Skeletal muscle tissue (tissue), 4 donors: ENCODE results near the gene MAP3K6. TPM values are rescaled to one million over a fixed set of nuclear protein-coding genes. Genes with fewer than 3 reads are reported as not detected.
A peak's percentile ranks its signal among the peaks of the same experiment; 100 is the strongest.
"Not testable (repeated sequence)": the region's sequence is repeated elsewhere in the genome, so short reads cannot be mapped to it uniquely, and the experiment has no call there.

ENCODE experiments used
- H3K27ac ChIP-seq: one replicate; pipeline ENCODE4 v1.7.0; 2013; ENCODE audit warnings: mild to moderate bottlenecking, low read depth, low read length, inconsistent platforms
- H3K27me3 ChIP-seq, 3 donors: one replicate each; pipeline ENCODE4 v1.7.0; 2013; ENCODE audit warnings: low read length in 3 of 3; ENCODE audit not compliant: control insufficient read depth in 3 of 3, insufficient read depth in 3 of 3
- H3K36me3 ChIP-seq, 3 donors: one replicate each; pipeline ENCODE4 v1.7.0; 2013; ENCODE audit warnings: low read length in 3 of 3; ENCODE audit not compliant: control insufficient read depth in 3 of 3, insufficient read depth in 3 of 3
- H3K4me1 ChIP-seq, 3 donors: one replicate each; pipeline ENCODE4 v1.7.0; 2013; ENCODE audit warnings: low read length in 3 of 3, mild to moderate bottlenecking in 3 of 3; ENCODE audit not compliant: control insufficient read depth in 3 of 3, insufficient read depth in 3 of 3
- H3K4me3 ChIP-seq, 3 donors: one replicate each; pipeline ENCODE4 v1.7.0; 2013; ENCODE audit warnings: low read length in 3 of 3
- H3K9ac ChIP-seq, 3 donors: one replicate each; pipeline ENCODE4 v1.7.0; 2013; ENCODE audit warnings: low read length in 3 of 3, mild to moderate bottlenecking in 3 of 3, moderate library complexity in 2 of 3, low read depth in 1 of 3
- H3K9me3 ChIP-seq, 3 donors: one replicate each; pipeline ENCODE4 v1.7.0; 2013; ENCODE audit warnings: low read length in 3 of 3; ENCODE audit not compliant: control insufficient read depth in 3 of 3
- total RNA-seq: library from RNA; depleted of rRNA; stranded (reverse); fragments of >200 nt; gene quantifications from one replicate; pipeline ENCODE4 v1.2.3, GENCODE V29; 2014
- donor health status: Osteomylitis.

MAP3K6 gene, protein sequence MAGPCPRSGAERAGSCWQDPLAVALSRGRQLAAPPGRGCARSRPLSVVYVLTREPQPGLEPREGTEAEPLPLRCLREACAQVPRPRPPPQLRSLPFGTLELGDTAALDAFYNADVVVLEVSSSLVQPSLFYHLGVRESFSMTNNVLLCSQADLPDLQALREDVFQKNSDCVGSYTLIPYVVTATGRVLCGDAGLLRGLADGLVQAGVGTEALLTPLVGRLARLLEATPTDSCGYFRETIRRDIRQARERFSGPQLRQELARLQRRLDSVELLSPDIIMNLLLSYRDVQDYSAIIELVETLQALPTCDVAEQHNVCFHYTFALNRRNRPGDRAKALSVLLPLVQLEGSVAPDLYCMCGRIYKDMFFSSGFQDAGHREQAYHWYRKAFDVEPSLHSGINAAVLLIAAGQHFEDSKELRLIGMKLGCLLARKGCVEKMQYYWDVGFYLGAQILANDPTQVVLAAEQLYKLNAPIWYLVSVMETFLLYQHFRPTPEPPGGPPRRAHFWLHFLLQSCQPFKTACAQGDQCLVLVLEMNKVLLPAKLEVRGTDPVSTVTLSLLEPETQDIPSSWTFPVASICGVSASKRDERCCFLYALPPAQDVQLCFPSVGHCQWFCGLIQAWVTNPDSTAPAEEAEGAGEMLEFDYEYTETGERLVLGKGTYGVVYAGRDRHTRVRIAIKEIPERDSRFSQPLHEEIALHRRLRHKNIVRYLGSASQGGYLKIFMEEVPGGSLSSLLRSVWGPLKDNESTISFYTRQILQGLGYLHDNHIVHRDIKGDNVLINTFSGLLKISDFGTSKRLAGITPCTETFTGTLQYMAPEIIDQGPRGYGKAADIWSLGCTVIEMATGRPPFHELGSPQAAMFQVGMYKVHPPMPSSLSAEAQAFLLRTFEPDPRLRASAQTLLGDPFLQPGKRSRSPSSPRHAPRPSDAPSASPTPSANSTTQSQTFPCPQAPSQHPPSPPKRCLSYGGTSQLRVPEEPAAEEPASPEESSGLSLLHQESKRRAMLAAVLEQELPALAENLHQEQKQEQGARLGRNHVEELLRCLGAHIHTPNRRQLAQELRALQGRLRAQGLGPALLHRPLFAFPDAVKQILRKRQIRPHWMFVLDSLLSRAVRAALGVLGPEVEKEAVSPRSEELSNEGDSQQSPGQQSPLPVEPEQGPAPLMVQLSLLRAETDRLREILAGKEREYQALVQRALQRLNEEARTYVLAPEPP (N-terminal part only)
- 4.2 TPM for total RNA-seq

DNA sequence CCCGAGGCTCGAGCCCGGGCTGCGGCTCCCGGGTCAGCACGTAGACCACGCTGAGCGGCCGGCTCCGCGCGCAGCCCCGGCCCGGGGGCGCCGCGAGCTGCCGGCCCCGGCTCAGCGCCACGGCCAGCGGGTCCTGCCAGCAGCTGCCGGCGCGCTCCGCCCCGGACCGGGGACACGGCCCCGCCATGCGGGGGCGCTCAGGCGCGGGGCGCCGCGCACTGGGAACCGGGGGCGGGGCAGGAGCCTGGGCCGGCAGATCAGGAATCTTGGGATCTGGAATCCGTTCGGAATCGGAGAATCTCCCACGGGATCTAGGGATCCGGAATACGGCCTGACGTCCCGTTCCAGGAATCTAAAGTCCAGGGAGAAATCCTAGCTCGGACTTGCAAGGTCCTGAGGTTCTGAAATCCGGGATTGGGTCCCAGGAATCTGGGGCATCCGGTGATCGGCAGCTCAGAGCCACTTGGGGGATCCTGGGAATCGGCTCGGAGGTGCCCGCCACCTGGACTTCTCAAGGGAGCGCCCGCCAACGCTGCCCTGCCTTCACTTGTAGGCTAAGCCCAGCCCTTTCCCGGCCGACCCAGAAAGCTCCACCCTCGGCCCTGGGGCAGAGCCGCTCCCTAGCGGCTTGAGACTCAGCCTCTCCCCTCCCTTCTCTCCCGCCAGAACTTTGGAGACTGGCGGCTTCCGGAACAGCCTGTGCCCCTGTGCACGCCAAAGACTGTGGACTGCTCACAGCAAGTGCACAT, at the start of gene MAP3K6:
Gene MAP3K6 (minus strand): TSS at position 551 of the 749 bp plus-strand sequence. CDS start 364 bp downstream, at position 187.
- H3K27me3 ChIP-seq = no peaks in the 10 kb centered on the region
- H3K4me1 ChIP-seq = peaks cover 23 to 33% (median 26%) of the 10 kb centered on the region in 3 donors

DNA sequence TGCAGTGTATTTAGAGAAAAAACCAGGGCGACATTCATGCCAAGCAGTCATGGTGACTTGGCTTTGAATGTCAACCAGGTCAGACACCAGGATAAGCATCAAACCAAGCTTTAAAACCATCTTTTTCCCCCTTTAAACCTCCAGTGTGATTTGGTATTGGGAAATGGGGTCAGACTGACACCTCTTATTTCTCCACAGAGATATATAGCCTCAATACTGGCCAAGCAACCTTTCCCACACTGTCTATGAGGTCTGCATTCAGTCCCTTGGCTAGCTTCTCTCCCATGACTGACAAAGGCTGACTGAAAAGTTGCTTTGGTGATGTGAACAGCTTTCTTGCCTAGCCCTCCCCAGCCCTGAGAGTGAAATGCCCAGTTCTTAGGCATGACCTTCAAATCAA, 47.3 kb upstream of the MAP3K6 start:
- peaks cover 50 to 79% (median 75%) of the 10 kb centered on the region in 3 donors for H3K36me3 ChIP-seq
- no peaks in the 10 kb centered on the region for H3K27me3 ChIP-seq
- peak overlapping the region in 1 of 3 donors; percentile 12 for H3K9ac ChIP-seq
- no peaks in the 10 kb centered on the region for H3K9me3 ChIP-seq
- H3K4me3 ChIP-seq = no peak overlapping the region
- H3K4me1 ChIP-seq = peaks cover 25 to 45% (median 28%) of the 10 kb centered on the region in 3 donors
- H3K27ac ChIP-seq = no peak overlapping the region

More for the DNA sequence above, at the start of gene MAP3K6:
- H3K4me3 ChIP-seq = peak within 1 kb of the TSS; percentile 64 to 80 (median 75)
- peaks cover 13 to 25% (median 23%) of the 10 kb centered on the region in 3 donors for H3K36me3 ChIP-seq
- H3K9me3 ChIP-seq = no peaks in the 10 kb centered on the region
- peak within 1 kb of the TSS; percentile 71 to 89 (median 84) for H3K9ac ChIP-seq
- peak within 1 kb of the TSS; percentile 91 for H3K27ac ChIP-seq

DNA sequence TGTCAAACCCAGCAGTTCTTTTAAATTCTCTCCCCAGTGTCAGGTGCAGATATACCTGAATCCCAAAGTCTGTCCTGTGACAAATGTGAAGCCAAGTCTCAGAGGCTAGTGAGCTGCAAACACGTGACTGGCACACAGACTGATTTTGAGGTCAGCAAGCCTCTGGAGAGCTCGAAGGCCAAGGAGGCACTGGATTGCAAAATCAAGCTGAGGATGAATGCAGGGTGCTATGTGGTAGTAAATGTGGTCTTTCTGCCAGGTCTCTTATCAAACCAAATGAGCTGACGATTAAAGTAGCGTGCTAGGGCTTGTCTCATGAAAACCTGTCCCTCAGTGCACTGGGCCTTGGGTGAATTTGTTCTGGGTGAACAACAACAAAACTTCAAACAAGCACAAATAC, 46.2 kb upstream of the MAP3K6 start:
- H3K9me3 ChIP-seq = no peaks in the 10 kb centered on the region
- H3K36me3 ChIP-seq = peaks cover 55 to 87% (median 83%) of the 10 kb centered on the region in 3 donors
- no peak overlapping the region for H3K4me3 ChIP-seq
- H3K4me1 ChIP-seq = peaks cover 15 to 34% (median 17%) of the 10 kb centered on the region in 3 donors
- H3K27me3 ChIP-seq = no peaks in the 10 kb centered on the region
- H3K9ac ChIP-seq = no peak overlapping the region
- H3K27ac ChIP-seq = no peak overlapping the region

DNA sequence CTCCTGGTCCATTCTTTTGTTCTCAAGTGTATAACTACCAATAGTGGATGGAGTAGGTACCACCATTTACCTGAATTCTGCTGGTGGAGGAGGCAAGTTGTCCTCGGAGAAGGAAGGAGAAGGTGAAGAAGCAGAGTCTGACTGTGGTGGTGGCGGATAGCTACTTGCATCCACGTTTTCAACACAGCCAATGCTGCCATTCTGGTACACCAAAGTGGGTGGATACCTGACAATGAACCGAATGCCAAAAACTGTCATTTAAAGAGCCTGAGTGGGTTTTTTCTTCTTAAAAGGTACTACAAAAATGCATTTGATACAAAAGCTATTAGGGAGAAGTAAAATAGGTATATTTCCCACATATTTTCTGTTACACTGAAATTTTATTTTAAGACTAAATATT, 45.7 kb upstream of the MAP3K6 start:
- no peaks in the 10 kb centered on the region for H3K9me3 ChIP-seq
- H3K4me1 ChIP-seq = peaks cover 10 to 31% (median 14%) of the 10 kb centered on the region in 3 donors
- no peaks in the 10 kb centered on the region for H3K27me3 ChIP-seq
- no peak overlapping the region for H3K9ac ChIP-seq
- H3K4me3 ChIP-seq = no peak overlapping the region
- H3K27ac ChIP-seq = no peak overlapping the region
- H3K36me3 ChIP-seq = peaks cover 58 to 89% (median 85%) of the 10 kb centered on the region in 3 donors

DNA sequence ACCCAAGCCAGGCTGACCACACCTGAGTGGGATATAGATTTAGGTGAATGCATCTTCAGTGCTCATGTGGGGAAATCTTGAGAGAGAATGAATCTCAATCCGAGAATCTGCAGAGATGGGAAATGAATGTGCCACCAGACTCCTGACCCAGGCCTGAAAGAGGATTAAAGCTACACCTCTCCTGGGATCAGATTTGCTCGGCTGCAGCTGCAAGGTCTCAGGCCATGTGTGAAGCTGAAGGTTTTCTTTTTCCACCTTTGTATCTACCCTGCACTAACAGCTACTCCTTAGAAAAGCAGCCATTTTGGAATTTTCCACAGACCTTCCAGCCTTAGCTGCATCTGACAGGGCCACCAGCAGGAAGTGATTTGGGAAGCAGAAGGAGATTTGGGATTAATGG, 43.9 kb upstream of the MAP3K6 start:
- Histone ChIP-seq H3K4me1 (peaks cover 11 to 33% (median 23%) of the 10 kb centered on the region in 3 donors), H3K36me3 (peaks cover 57 to 83% (median 81%) of the 10 kb centered on the region in 3 donors), H3K27me3 (no peaks in the 10 kb centered on the region), H3K9me3 (no peaks in the 10 kb centered on the region), H3K27ac (no peak overlapping the region), H3K9ac (no peak overlapping the region), H3K4me3 (no peak overlapping the region)

DNA sequence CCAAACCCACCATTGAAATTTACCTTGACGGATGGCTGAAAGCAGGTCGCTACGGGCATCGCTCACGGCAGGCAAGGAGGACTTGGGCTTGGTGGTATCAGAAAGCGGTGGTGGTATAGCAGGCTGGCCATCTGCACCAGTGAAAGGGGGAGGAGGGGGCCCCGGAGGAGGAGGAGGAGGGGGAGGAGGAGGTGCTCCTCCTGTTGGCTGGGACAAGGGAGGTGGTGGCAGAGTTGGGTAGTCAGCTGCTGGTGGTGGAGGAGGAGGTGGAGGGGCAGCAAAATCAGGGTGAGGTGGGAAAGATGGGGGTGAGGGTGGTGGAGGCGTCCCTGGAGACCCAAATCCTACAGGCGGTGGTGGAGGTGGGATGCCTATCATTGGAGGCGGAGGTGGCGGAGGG, 42.9 kb upstream of the MAP3K6 start:
- H3K9ac ChIP-seq = no peak overlapping the region
- H3K36me3 ChIP-seq = peaks cover 50 to 73% (median 71%) of the 10 kb centered on the region in 3 donors
- no peak overlapping the region for H3K27ac ChIP-seq
- H3K4me1 ChIP-seq = peaks cover 21 to 41% (median 32%) of the 10 kb centered on the region in 3 donors
- no peaks in the 10 kb centered on the region for H3K27me3 ChIP-seq
- H3K9me3 ChIP-seq = no peaks in the 10 kb centered on the region
- no peak overlapping the region for H3K4me3 ChIP-seq

DNA sequence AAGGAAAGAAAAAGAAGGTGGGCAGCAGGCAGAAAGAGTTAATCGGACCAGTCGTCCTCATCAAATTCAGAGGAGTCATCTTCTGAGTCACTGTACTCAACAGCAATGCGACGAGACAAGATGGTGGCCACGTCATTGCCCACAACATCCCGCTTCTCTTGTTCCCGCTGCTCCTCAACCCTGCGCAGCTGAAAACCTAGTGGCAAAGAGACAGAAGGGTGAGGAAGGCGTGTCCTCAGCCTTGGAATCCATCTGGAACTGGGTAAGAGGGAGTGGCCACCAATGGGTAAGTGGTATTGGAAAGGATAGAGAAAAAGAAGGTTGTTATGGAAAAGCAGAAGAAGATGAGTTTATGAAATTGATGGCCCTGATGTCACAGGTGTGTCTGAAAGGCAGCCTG, 41.4 kb upstream of the MAP3K6 start:
- H3K4me1 ChIP-seq = peaks cover 33 to 44% (median 42%) of the 10 kb centered on the region in 3 donors
- no peak overlapping the region for H3K9ac ChIP-seq
- peaks cover 37 to 58% (median 56%) of the 10 kb centered on the region in 3 donors for H3K36me3 ChIP-seq
- H3K27me3 ChIP-seq = no peaks in the 10 kb centered on the region
- H3K27ac ChIP-seq = no peak overlapping the region
- no peaks in the 10 kb centered on the region for H3K9me3 ChIP-seq
- H3K4me3 ChIP-seq = no peak overlapping the region

DNA sequence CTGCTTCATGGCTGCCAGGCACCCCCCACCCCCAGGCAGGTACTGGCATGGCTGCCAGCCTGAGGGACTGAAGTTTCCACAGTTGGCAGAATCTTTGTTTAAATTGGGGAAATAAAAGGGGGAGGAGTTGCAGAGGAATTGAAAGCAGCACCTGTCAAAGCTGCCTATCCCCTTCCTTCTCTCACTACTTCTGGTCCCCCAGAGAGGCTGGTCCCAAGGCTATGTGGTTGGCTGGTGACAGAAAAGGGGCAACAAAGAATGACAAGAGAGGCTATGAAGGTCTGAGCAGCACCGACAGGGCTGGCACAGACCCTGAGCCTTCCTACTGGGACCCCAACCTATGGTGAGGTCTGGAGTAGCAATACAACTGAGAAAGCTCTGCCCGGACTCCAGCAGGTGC, 40.0 kb upstream of the MAP3K6 start:
- peak overlapping the region; percentile 64 for H3K27ac ChIP-seq
- H3K9me3 ChIP-seq, H3K27me3 ChIP-seq, H3K4me3 ChIP-seq: not testable (repeated sequence)
- peak overlapping the region in 1 of 3 donors; percentile 54 for H3K9ac ChIP-seq
- H3K4me1 ChIP-seq = peaks cover 47 to 52% (median 50%) of the 10 kb centered on the region in 3 donors
- H3K36me3 ChIP-seq = peaks cover 26 to 44% (median 42%) of the 10 kb centered on the region in 3 donors

DNA sequence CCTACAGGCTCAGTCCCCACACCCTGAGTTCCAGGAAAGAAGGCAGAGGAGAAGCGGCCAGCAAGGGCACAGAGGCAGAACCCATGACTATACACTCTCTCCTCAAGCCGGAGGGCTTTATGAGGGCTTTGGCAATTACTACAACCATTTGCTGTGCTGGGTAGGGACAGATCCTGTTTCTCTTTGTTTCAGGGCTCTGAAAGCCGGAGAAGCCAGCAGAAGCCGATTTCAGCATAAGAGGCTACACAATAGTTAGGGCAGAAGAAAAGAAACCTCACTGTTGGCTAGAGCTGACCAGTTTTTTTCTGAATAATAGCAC, 39.6 kb upstream of the MAP3K6 start:
- Histone ChIP-seq H3K27ac (peak overlapping the region; percentile 64), H3K4me1 (peaks cover 51 to 54% (median 52%) of the 10 kb centered on the region in 3 donors), H3K36me3 (peaks cover 25 to 41% (median 39%) of the 10 kb centered on the region in 3 donors)

More for the DNA sequence above, 39.6 kb upstream of the MAP3K6 start:
- H3K27me3 ChIP-seq = no peaks in the 10 kb centered on the region
- peak overlapping the region in 2 of 3 donors; percentile 40 to 61 for H3K9ac ChIP-seq
- H3K9me3 ChIP-seq = no peaks in the 10 kb centered on the region
- H3K4me3 ChIP-seq = no peak overlapping the region
